Fibroblast of skin of abdomen (primary cell): ENCODE data around the gene ZNF783.

Source experiments
- DNase-seq: peaks from one replicate; pipeline ENCODE4 v3.0.0-alpha.2; 2013

Gene ZNF783

GRCh38 chr7:149282331-149282655 lies 20.3 kb downstream of the ZNF783 start:
- DNase-seq, result no peak

- no peak for DNase-seq
Observed at GRCh38 chr7:149283321-149283720, 21.3 kb downstream of the ZNF783 start.

- DNase-seq, result no peak
Observed at GRCh38 chr7:149284343-149284742, 22.3 kb downstream of the ZNF783 start.

- peak; percentile 84 for DNase-seq
Observed at GRCh38 chr7:149284850-149285585, 23.0 kb downstream of the ZNF783 start.

- DNase-seq, result peak; percentile 23
Observed at GRCh38 chr7:149285603-149286002, 23.6 kb downstream of the ZNF783 start.

- no peak for DNase-seq
Observed at GRCh38 chr7:149286811-149287400, 24.9 kb downstream of the ZNF783 start.

GRCh38 chr7:149287622-149288021 lies 25.6 kb downstream of the ZNF783 start:
- no peak for DNase-seq

- DNase-seq, result no peak
Observed at GRCh38 chr7:149289262-149289661, 27.3 kb downstream of the ZNF783 start.

- no peak for DNase-seq
Observed at GRCh38 chr7:149289856-149290255, 27.9 kb downstream of the ZNF783 start.

GRCh38 chr7:149291036-149291780 lies 29.2 kb downstream of the ZNF783 start:
- no peak for DNase-seq

- no peak for DNase-seq
Observed at GRCh38 chr7:149291781-149292461, 29.9 kb downstream of the ZNF783 start.

- DNase-seq, result no peak
Observed at GRCh38 chr7:149292462-149292823, 30.4 kb downstream of the ZNF783 start.

- no peak for DNase-seq
Observed at GRCh38 chr7:149293338-149293737, 31.3 kb downstream of the ZNF783 start.

GRCh38 chr7:149293946-149294633 lies 32.1 kb downstream of the ZNF783 start:
- DNase-seq, result no peak

- DNase-seq, result no peak
Observed at GRCh38 chr7:149294634-149295480, 32.9 kb downstream of the ZNF783 start.

GRCh38 chr7:149295481-149295850 lies 33.5 kb downstream of the ZNF783 start:
- no peak for DNase-seq

- DNase-seq, result no peak
Observed at GRCh38 chr7:149296368-149296767, 34.4 kb downstream of the ZNF783 start.

- no peak for DNase-seq
Observed at GRCh38 chr7:149297034-149297755, 35.2 kb downstream of the ZNF783 start.

- DNase-seq, result no peak
Observed at GRCh38 chr7:149300620-149301285, 38.8 kb downstream of the ZNF783 start.

GRCh38 chr7:149302222-149302621 lies 40.2 kb downstream of the ZNF783 start:
- DNase-seq, result no peak

GRCh38 chr7:149302865-149303264 lies 40.9 kb downstream of the ZNF783 start:
- DNase-seq, result no peak
